SK-N-SH (cell line): ENCODE data around the gene IL18RAP. TPM values are rescaled to one million over a fixed set of nuclear protein-coding genes. Genes with fewer than 3 reads are reported as not detected.

Experiments
- CTCF ChIA-PET: fragments of 300-600, 350-600 bp; formaldehyde crosslinking; extraction: SDS; loops from one replicate; lab custom pipeline; 2021; lab: Yijun Ruan, JAX
- POLR2A ChIA-PET: fragments of 350-600 bp; sonication (Branson Sonifier 250); formaldehyde crosslinking; extraction: SDS; loops from one replicate; lab custom pipeline; 2020; ENCODE audit warnings: antibody characterized with exemption, inconsistent platforms; lab: Yijun Ruan, JAX
- DNase-seq: peaks from one replicate; pipeline ENCODE4 v3.0.0; 2012
- H2AFZ ChIP-seq: fragments of 200-600 bp; sonication (generic); 2 replicates; pipeline ENCODE4 v1.8.1; 2016; ENCODE audit warnings: antibody characterized with exemption, mild to moderate bottlenecking, low read depth
- H3F3A ChIP-seq: fragments of 200-600 bp; sonication (generic); replicated peaks from 2 replicates; pipeline ENCODE3; 2016; ENCODE audit warnings: antibody characterized with exemption, mild to moderate bottlenecking; ENCODE audit not compliant: insufficient read depth
- H3K27ac ChIP-seq, 2 experiments: fragments of 200-500 bp in 1 of 2; fragments of 200-600 bp in 1 of 2; sonication (Bioruptor generic) in 1 of 2; sonication (generic), shearing (Covaris generic) in 1 of 2; 2 replicates each; pipeline versions ENCODE4 v1.5.1 to v1.6.1; 2014 to 2016; ENCODE audit warnings: low read depth in 2 of 2, inconsistent platforms in 1 of 2, low read length in 1 of 2, mild to moderate bottlenecking in 1 of 2, mixed read lengths in 1 of 2
- H3K27me3 ChIP-seq: fragments of 200-600 bp; sonication (generic), shearing (Covaris generic); 2 replicates; pipeline ENCODE4 v1.6.1; 2016; ENCODE audit warnings: mixed run types; ENCODE audit not compliant: insufficient read depth
- H3K36me3 ChIP-seq, 2 experiments: fragments of 200-500 bp in 1 of 2; fragments of 200-600 bp in 1 of 2; sonication (Bioruptor generic) in 1 of 2; sonication (generic) in 1 of 2; replicated peaks in 1 of 2; 2 replicates each; pipeline versions ENCODE3 to v1.5.1; 2014 to 2016; ENCODE audit warnings: low read length in 1 of 2, mild to moderate bottlenecking in 1 of 2; ENCODE audit not compliant: insufficient read depth in 2 of 2, control insufficient read depth in 1 of 2
- H3K4me1 ChIP-seq, 2 experiments: fragments of 200-500 bp in 1 of 2; fragments of 200-600 bp in 1 of 2; sonication (Bioruptor generic) in 1 of 2; sonication (generic), shearing (Covaris generic) in 1 of 2; 2 replicates each; pipeline versions ENCODE4 v1.5.1 to v1.6.1; 2014 to 2016; ENCODE audit warnings: low read depth in 1 of 2, low read length in 1 of 2, mixed run types in 1 of 2; ENCODE audit not compliant: insufficient read depth in 2 of 2, control insufficient read depth in 1 of 2
- H3K4me2 ChIP-seq: fragments of 200-600 bp; sonication (generic), shearing (Covaris generic); 2 replicates; pipeline ENCODE4 v1.6.1; 2017; ENCODE audit warnings: mixed run types
- H3K4me3 ChIP-seq, 2 experiments: fragments of 200-500 bp in 1 of 2; fragments of 200-600 bp in 1 of 2; sonication (Bioruptor generic) in 1 of 2; sonication (generic), shearing (Covaris generic) in 1 of 2; 2 replicates each; pipeline versions ENCODE4 v1.5.1 to v1.8.1; 2014 to 2016; ENCODE audit warnings: low read depth in 2 of 2, inconsistent platforms in 1 of 2, low read length in 1 of 2, mild to moderate bottlenecking in 1 of 2, mixed read lengths in 1 of 2, moderate library complexity in 1 of 2
- H3K79me2 ChIP-seq: fragments of 200-600 bp; sonication (generic); 2 replicates; pipeline ENCODE4 v1.8.1; 2017; ENCODE audit warnings: mild to moderate bottlenecking; ENCODE audit not compliant: insufficient read depth
- H3K9ac ChIP-seq: fragments of 200-600 bp; sonication (generic); 2 replicates; pipeline ENCODE4 v1.6.1; 2017; ENCODE audit warnings: mixed run types
- H3K9me2 ChIP-seq: fragments of 200-600 bp; sonication (generic); 2 replicates; pipeline ENCODE4 v1.6.1; 2017; ENCODE audit warnings: mixed run types
- H3K9me3 ChIP-seq: fragments of 200-600 bp; sonication (generic); 2 replicates; pipeline ENCODE4 v1.6.1; 2017; ENCODE audit warnings: mixed run types, mild to moderate bottlenecking, moderate library complexity
- H4K20me1 ChIP-seq: fragments of 200-600 bp; sonication (generic); 2 replicates; pipeline ENCODE4 v1.6.1; 2017; ENCODE audit warnings: mild to moderate bottlenecking, mixed run types; ENCODE audit not compliant: insufficient read depth
- EZH2phosphoT487 ChIP-seq: fragments of 200-600 bp; sonication (generic); IDR thresholded peaks from 2 replicates; pipeline ENCODE4 v1.6.1; 2017; ENCODE audit warnings: low read depth, mixed run types, mild to moderate bottlenecking, antibody characterized with exemption, moderate library complexity, borderline replicate concordance
- FOSL2 ChIP-seq: IDR thresholded peaks from 2 replicates; pipeline ENCODE4 v1.4.0; 2012; ENCODE audit warnings: low read depth, mild to moderate bottlenecking, moderate library complexity, borderline replicate concordance
- FOXJ3 ChIP-seq: sonication (generic); formaldehyde crosslinking; IDR thresholded peaks from 2 replicates; pipeline ENCODE4 v1.5.1; 2020; ENCODE audit warnings: mild to moderate bottlenecking, missing genetic modification reagents
- GATA2 ChIP-seq: sonication (generic); formaldehyde crosslinking; IDR thresholded peaks from 2 replicates; pipeline ENCODE4 v1.5.0; 2020; ENCODE audit warnings: mild to moderate bottlenecking, missing genetic modification reagents
- MXI1 ChIP-seq: IDR thresholded peaks from 2 replicates; pipeline ENCODE4 v1.6.1; 2012; ENCODE audit warnings: mild to moderate bottlenecking, low read depth, low read length, improper control_type of control experiment
- NRF1 ChIP-seq: IDR thresholded peaks from 2 replicates; pipeline ENCODE4 v1.6.1; 2012; ENCODE audit warnings: low read depth, mild to moderate bottlenecking, low read length
- RXRA ChIP-seq: IDR thresholded peaks from 2 replicates; pipeline ENCODE4 v1.4.0; 2012; ENCODE audit warnings: low read depth, mild to moderate bottlenecking, borderline replicate concordance
- SIN3A ChIP-seq: IDR thresholded peaks from 2 replicates; pipeline ENCODE4 v1.6.1; 2012; ENCODE audit warnings: low read depth, mild to moderate bottlenecking, low read length, moderate library complexity, borderline replicate concordance
- YY1 ChIP-seq: IDR thresholded peaks from 2 replicates; pipeline ENCODE4 v1.4.0; 2012; ENCODE audit warnings: low read depth, mild to moderate bottlenecking
- WGBS: methylation state at CpG from one replicate; pipeline ENCODE4 v1.1.6; 2017; ENCODE audit warnings: low lambda C conversion rate; 5-methylcytosine and 5-hydroxymethylcytosine counted together
- polyA plus RNA-seq, 3 experiments: library from polyadenylated mRNA; depleted of rRNA; stranded (reverse); fragments of >200 nt; gene quantifications; 2 replicates each; pipeline ENCODE4 v1.2.3, GENCODE V29; 2012
- TF ChIP-seq, protein P1 (sequence below): IDR thresholded peaks from 2 replicates; pipeline ENCODE4 v1.6.1; 2012; ENCODE audit warnings: mild to moderate bottlenecking, low read depth, low read length, moderate library complexity
- TF ChIP-seq, protein P2 (sequence below): fragments of 200-600 bp; sonication (generic); IDR thresholded peaks from 2 replicates; pipeline ENCODE4 v1.6.1; 2017; ENCODE audit warnings: antibody characterized with exemption, mild to moderate bottlenecking, moderate library complexity
- TF ChIP-seq, protein P3 (sequence below): IDR thresholded peaks from 2 replicates; pipeline ENCODE4; 2012
- TF ChIP-seq, protein P4 (sequence below): fragments of 150-350 bp; IDR thresholded peaks from 2 replicates; pipeline ENCODE4 v1.6.1; 2016; ENCODE audit warnings: mild to moderate bottlenecking, low read depth, low read length
- TF ChIP-seq, protein P5 (sequence below): IDR thresholded peaks from 2 replicates; pipeline ENCODE4 v1.4.0; 2012; ENCODE audit warnings: low read depth, borderline replicate concordance

The IL18RAP gene
- polyA plus RNA-seq, 1 of the 3 experiments (the other 2 are of a cell fraction) = not detected

GRCh38 chr2:102478686-102479470 lies 55.9 kb downstream of the IL18RAP start:
- H3K9me3 ChIP-seq = no peaks in the 10 kb centered on the region
- H3K9me2 ChIP-seq = no peaks in the 10 kb centered on the region
- H3F3A ChIP-seq = no peaks in the 10 kb centered on the region
- TF ChIP-seq MXI1 (no peak), RXRA (no peak), FOXJ3 (no peak), EZH2phosphoT487 (no peak)
- TF ChIP-seq, protein P1, sequence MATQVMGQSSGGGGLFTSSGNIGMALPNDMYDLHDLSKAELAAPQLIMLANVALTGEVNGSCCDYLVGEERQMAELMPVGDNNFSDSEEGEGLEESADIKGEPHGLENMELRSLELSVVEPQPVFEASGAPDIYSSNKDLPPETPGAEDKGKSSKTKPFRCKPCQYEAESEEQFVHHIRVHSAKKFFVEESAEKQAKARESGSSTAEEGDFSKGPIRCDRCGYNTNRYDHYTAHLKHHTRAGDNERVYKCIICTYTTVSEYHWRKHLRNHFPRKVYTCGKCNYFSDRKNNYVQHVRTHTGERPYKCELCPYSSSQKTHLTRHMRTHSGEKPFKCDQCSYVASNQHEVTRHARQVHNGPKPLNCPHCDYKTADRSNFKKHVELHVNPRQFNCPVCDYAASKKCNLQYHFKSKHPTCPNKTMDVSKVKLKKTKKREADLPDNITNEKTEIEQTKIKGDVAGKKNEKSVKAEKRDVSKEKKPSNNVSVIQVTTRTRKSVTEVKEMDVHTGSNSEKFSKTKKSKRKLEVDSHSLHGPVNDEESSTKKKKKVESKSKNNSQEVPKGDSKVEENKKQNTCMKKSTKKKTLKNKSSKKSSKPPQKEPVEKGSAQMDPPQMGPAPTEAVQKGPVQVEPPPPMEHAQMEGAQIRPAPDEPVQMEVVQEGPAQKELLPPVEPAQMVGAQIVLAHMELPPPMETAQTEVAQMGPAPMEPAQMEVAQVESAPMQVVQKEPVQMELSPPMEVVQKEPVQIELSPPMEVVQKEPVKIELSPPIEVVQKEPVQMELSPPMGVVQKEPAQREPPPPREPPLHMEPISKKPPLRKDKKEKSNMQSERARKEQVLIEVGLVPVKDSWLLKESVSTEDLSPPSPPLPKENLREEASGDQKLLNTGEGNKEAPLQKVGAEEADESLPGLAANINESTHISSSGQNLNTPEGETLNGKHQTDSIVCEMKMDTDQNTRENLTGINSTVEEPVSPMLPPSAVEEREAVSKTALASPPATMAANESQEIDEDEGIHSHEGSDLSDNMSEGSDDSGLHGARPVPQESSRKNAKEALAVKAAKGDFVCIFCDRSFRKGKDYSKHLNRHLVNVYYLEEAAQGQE = no peak
- TF ChIP-seq, protein P2, sequence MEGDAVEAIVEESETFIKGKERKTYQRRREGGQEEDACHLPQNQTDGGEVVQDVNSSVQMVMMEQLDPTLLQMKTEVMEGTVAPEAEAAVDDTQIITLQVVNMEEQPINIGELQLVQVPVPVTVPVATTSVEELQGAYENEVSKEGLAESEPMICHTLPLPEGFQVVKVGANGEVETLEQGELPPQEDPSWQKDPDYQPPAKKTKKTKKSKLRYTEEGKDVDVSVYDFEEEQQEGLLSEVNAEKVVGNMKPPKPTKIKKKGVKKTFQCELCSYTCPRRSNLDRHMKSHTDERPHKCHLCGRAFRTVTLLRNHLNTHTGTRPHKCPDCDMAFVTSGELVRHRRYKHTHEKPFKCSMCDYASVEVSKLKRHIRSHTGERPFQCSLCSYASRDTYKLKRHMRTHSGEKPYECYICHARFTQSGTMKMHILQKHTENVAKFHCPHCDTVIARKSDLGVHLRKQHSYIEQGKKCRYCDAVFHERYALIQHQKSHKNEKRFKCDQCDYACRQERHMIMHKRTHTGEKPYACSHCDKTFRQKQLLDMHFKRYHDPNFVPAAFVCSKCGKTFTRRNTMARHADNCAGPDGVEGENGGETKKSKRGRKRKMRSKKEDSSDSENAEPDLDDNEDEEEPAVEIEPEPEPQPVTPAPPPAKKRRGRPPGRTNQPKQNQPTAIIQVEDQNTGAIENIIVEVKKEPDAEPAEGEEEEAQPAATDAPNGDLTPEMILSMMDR = peak; percentile 17; the same call in 1 of the 2 replicates
- H3K36me3 ChIP-seq = no peaks in the 10 kb centered on the region
- no peak overlapping the region for H3K27ac ChIP-seq
- POLR2A ChIA-PET = no interaction called here
- H3K9ac ChIP-seq = no peak overlapping the region
- H3K4me3 ChIP-seq = no peak overlapping the region
- CTCF ChIA-PET = no interaction called here
- no peaks in the 10 kb centered on the region for H3K79me2 ChIP-seq
- H3K4me2 ChIP-seq = no peak overlapping the region
- H3K27me3 ChIP-seq = no peaks in the 10 kb centered on the region
- no peaks in the 10 kb centered on the region for H4K20me1 ChIP-seq
- no peaks in the 10 kb centered on the region; a peak in 1 of 4 replicates for H3K4me1 ChIP-seq
- peak overlapping the region; percentile 36; the same call in 1 of the 2 replicates for H2AFZ ChIP-seq
- 44% methylated on average over 32 of the region's 36 CpGs for WGBS
- DNase-seq = no peak

- 31% methylated on average over 11 of the region's 11 CpGs for WGBS
- H3K27me3 ChIP-seq = no peaks in the 10 kb centered on the region
- no peak overlapping the region for H3K4me2 ChIP-seq
- H3K36me3 ChIP-seq = no peaks in the 10 kb centered on the region
- no peak overlapping the region for H3K9ac ChIP-seq
- no peak for DNase-seq
- H2AFZ ChIP-seq = no peak overlapping the region
- no peaks in the 10 kb centered on the region for H4K20me1 ChIP-seq
- no peak overlapping the region for H3K27ac ChIP-seq
- no peaks in the 10 kb centered on the region for H3K9me3 ChIP-seq
- no peaks in the 10 kb centered on the region for H3K79me2 ChIP-seq
- H3K4me1 ChIP-seq = no peaks in the 10 kb centered on the region; a peak in 1 of 4 replicates
- POLR2A ChIA-PET = no interaction called here
- H3F3A ChIP-seq = no peaks in the 10 kb centered on the region
- no peaks in the 10 kb centered on the region for H3K9me2 ChIP-seq
- no peak overlapping the region for H3K4me3 ChIP-seq
- CTCF ChIA-PET = interaction anchor here (1.2 kb wide), 2 partner anchors 8 to 135 kb away, joined by 3 to 4 read pairs; partner anchors contain the start of gene SLC9A4
- no peak for TF ChIP-seq FOSL2
- no peak for TF ChIP-seq SIN3A
- TF ChIP-seq, protein P3, sequence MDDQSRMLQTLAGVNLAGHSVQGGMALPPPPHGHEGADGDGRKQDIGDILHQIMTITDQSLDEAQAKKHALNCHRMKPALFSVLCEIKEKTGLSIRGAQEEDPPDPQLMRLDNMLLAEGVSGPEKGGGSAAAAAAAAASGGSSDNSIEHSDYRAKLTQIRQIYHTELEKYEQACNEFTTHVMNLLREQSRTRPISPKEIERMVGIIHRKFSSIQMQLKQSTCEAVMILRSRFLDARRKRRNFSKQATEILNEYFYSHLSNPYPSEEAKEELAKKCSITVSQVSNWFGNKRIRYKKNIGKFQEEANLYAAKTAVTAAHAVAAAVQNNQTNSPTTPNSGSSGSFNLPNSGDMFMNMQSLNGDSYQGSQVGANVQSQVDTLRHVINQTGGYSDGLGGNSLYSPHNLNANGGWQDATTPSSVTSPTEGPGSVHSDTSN = no peak
- no peak for TF ChIP-seq YY1
- TF ChIP-seq, protein P4, sequence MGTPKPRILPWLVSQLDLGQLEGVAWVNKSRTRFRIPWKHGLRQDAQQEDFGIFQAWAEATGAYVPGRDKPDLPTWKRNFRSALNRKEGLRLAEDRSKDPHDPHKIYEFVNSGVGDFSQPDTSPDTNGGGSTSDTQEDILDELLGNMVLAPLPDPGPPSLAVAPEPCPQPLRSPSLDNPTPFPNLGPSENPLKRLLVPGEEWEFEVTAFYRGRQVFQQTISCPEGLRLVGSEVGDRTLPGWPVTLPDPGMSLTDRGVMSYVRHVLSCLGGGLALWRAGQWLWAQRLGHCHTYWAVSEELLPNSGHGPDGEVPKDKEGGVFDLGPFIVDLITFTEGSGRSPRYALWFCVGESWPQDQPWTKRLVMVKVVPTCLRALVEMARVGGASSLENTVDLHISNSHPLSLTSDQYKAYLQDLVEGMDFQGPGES = no peak
- no peak for TF ChIP-seq MXI1
- no peak for TF ChIP-seq GATA2 (CRISPR knock-in tag)
- TF ChIP-seq NRF1 = no peak
- no peak for TF ChIP-seq FOXJ3
- no peak for TF ChIP-seq EZH2phosphoT487
- TF ChIP-seq, protein P5, sequence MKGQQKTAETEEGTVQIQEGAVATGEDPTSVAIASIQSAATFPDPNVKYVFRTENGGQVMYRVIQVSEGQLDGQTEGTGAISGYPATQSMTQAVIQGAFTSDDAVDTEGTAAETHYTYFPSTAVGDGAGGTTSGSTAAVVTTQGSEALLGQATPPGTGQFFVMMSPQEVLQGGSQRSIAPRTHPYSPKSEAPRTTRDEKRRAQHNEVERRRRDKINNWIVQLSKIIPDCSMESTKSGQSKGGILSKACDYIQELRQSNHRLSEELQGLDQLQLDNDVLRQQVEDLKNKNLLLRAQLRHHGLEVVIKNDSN = no peak
Observed at GRCh38 chr2:102480285-102481195, 57.6 kb downstream of the IL18RAP start.
